ENCODE measurements around the gene DTHD1.

DTHD1 gene

GRCh38 chr4:36269533-36270173 is 11.8 kb upstream of the DTHD1 start:
- no peak for DNase-seq

- DNase-seq: no peak
Observed at GRCh38 chr4:36273276-36273675, 8.1 kb upstream of the DTHD1 start.

- DNase-seq: no peak
Observed at GRCh38 chr4:36274158-36274557, 7.3 kb upstream of the DTHD1 start.

- DNase-seq: no peak
Observed at GRCh38 chr4:36277533-36277932, 3.9 kb upstream of the DTHD1 start.

- peak in 1 of 2 donors; percentile 31 for DNase-seq
Observed at GRCh38 chr4:36278789-36279188, 2.6 kb upstream of the DTHD1 start.

- DNase-seq: no peak
Observed at GRCh38 chr4:36280555-36280954, 861 bp upstream of the DTHD1 start.

- no peak for DNase-seq
Observed at GRCh38 chr4:36282503-36283030, 1.2 kb downstream of the DTHD1 start.

- no peak for DNase-seq
Observed at GRCh38 chr4:36283912-36284465, 2.6 kb downstream of the DTHD1 start.

- peak; percentile 57 to 85 for DNase-seq
Observed at GRCh38 chr4:36285784-36286480, 4.5 kb downstream of the DTHD1 start.

GRCh38 chr4:36286481-36286871 is 5.1 kb downstream of the DTHD1 start:
- DNase-seq: no peak

GRCh38 chr4:36288731-36289426 is 7.5 kb downstream of the DTHD1 start:
- DNase-seq: no peak

- no peak for DNase-seq
Observed at GRCh38 chr4:36290641-36291040, 9.2 kb downstream of the DTHD1 start.

- no peak for DNase-seq
Observed at GRCh38 chr4:36292556-36293188, 11.3 kb downstream of the DTHD1 start.

- DNase-seq: no peak
Observed at GRCh38 chr4:36301127-36301526, 19.7 kb downstream of the DTHD1 start.

- DNase-seq: no peak
Observed at GRCh38 chr4:36303426-36304137, 22.2 kb downstream of the DTHD1 start.

- no peak for DNase-seq
Observed at GRCh38 chr4:36304138-36304681, 22.8 kb downstream of the DTHD1 start.

GRCh38 chr4:36308150-36308549 is 26.7 kb downstream of the DTHD1 start:
- no peak for DNase-seq

- no peak for DNase-seq
Observed at GRCh38 chr4:36310216-36310615, 28.8 kb downstream of the DTHD1 start.

GRCh38 chr4:36310793-36311192 is 29.4 kb downstream of the DTHD1 start:
- peak in 1 of 2 donors; percentile 50 for DNase-seq

- DNase-seq: no peak
Observed at GRCh38 chr4:36312511-36312910, 31.1 kb downstream of the DTHD1 start.

GRCh38 chr4:36313301-36313700 is 31.9 kb downstream of the DTHD1 start:
- no peak for DNase-seq

GRCh38 chr4:36313703-36314102 is 32.3 kb downstream of the DTHD1 start:
- DNase-seq: no peak
